GM21526 (cell line): ENCODE measurements around the gene OR8G5.
"Not testable (repeated sequence)": the region's sequence is repeated elsewhere in the genome, so short reads cannot be mapped to it uniquely, and the experiment has no call there.

Experiments used
- ATAC-seq: cut with Tn5 transposase; IDR thresholded peaks from one replicate; pipeline ENCODE4 v1.9.1; 2021; ENCODE audit warnings: moderate library complexity; ENCODE audit not compliant: unreplicated experiment, low FRiP score

Gene OR8G5

GRCh38 chr11:124256076-124256475 is at the start of gene OR8G5:
OR8G5 (plus strand) TSS chr11:124256376; CDS start chr11:124264932, 8,556 bp downstream.
- ATAC-seq = no peak

DNA sequence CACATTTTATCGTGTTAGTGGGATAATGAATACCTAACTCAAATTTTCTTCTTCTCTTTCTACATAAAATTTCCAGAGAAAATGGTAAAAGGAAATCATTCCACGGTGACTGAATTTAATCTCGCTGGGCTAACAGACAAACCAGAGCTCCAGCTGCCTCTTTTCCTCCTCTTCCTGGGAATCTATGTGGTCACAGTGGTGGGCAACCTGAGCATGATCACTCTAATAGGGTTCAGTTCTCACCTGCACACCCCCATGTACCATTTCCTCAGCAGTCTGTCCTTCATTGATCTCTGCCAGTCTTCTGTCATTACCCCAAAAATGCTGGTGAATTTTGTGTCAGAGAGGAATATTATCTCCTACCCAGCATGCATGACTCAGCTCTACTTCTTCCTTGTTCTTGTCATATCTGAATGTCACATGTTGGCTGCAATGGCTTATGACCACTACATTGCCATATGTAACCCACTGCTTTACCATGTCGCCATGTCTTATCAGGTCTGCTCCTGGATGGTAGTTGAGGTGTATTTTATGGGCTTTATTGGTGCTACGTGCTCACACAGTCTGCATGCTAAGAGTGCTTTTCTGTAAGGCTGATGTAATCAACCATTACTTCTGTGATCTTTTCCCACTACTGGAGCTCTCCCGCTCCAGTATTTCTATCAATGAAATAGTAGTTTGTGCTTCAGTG is 48.9 kb upstream of the OR8G5 start:
- ATAC-seq = no peak

DNA sequence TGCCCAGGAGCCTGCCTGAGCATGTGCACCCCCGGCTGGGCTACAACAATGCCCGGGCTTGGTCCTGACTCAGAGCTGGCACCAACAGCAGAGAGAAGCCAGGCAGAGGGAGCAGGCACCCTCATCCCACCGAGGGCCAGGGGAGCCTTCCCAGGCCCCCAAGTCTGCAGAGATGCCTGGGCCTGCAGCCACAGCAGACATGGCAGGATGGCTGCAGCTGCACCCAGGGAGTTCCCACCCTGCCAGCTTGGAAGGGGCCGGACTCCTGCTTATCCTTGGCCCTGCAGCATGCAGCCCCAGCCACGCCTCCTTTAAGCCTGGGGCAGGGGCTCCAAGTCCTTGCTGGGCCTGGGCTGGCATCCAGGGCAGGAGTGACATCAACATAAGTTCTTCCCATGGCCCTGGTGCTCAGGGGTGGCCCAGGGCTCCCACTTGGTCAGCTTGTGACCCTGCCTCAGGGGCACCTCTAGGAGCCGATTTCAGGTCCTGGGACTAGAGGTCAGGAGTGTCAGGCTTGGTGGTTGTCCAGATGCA is 46.3 kb upstream of the OR8G5 start:
- no peak for ATAC-seq

GRCh38 chr11:124210421-124210820 is 45.8 kb upstream of the OR8G5 start:
- no peak for ATAC-seq

DNA sequence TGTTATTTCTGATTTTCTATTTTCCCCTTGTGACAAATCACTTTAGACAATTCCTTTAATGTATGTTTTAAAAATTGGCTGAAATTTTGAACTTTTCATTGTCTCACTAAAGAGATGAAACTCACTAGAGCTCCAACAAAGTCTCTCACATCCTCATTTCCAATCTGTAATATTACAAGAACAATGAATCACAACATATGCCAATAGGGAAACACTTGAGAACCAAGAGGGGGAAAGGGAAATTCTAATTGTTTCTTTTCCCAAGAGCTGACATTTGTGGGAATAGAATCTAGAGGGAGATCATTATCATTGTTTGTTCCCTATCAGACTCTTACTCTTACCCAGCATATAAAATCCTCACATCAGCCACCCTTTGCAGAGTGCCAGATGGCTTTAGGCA is 44.9 kb upstream of the OR8G5 start:
- no peak for ATAC-seq

DNA sequence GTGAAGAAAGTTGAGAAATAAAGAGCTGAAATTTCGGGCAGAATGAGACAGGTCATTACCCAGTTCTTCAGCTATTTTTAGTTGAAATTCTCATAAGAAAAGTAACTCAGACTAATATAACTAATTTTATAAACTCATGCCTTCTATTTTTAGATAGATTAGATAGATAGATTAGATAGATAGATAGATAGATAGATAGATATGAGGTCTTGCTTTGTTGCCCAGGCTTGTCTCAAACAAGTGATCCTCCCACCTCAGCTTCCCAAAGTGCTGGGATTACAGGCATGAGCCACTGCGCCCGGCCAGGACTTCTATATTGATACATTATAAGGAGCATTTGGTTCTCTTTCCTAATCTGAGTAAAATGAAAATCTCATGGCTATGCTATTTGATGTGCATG is 42.1 kb upstream of the OR8G5 start:
- no peak for ATAC-seq

DNA sequence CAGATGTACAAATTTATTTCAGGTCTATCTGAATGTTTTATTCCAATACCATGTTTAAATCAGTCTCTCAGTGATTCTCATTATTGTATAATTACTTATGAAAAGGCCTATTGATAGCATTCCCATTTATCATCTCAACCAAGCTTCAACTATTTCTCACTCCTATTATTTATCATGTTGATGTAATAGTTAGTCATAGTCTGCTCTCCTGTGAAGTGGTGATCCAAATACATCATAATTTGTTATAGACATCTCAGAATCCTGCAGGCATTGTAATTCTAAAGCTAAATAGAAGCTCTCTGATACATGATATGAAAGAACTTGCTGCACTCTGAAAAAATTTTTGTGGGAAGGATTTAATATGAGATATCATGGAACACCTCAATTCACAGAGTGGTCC is 37.0 kb upstream of the OR8G5 start:
- no peak for ATAC-seq

DNA sequence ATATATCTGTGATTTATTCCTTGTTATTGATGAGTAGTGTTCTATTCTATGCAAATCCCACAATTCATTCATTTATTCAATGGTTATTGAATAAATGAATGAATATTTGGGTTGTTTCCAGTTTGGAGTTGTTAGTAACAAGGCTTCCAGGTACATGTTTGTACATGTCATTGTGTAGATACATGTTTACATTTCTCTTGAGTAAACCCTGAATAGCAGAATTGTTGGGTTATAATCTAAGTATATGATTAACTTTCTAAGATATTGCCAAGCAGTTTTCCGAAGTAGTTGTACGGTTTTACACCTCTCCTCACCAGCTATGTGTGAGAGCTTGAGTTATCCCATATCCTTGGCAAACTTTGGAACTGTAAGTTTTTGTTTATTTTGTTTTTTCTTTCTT is 33.8 kb upstream of the OR8G5 start:
- ATAC-seq = no peak

- ATAC-seq = not testable (repeated sequence)
Measured at GRCh38 chr11:124224618-124225423, 31.4 kb upstream of the OR8G5 start.

- ATAC-seq = no peak
Measured at GRCh38 chr11:124225471-124225870, 30.7 kb upstream of the OR8G5 start.

DNA sequence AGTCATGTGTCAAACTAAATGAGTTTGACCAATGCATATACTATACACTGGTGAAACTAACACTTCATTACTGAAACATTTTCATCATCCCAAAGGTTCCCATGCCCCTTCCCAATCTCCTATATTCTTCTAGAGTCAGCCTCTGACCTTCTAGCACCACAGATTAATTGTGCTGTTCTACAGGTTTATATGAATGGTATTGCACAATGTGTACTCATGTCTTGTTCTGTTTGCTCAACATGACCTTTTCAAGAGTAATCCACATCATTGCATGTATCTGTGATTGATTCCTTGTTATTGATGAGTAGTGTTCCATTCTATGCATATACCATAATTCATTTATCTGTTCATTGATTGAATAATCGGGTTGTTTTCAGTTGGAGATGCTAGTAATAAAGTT is 22.8 kb upstream of the OR8G5 start:
- no peak for ATAC-seq

DNA sequence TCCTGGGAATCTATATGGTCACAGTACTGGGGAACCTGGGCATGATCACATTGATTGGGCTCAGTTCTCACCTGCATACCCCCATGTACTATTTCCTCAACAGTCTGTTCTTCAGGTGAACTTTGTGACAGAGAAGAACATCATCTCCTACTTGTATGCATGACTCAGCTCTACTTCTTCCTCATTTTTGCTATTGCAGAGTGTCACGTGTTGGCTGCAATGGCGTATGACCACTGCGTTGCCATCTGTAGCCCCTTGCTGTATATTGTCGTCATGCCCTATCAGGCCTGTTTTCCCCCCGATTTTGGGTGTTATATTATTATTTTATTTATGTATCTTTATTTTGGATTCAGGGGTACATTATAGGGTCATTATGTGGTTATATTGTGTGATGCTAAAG is 17.7 kb upstream of the OR8G5 start:
- no peak for ATAC-seq

DNA sequence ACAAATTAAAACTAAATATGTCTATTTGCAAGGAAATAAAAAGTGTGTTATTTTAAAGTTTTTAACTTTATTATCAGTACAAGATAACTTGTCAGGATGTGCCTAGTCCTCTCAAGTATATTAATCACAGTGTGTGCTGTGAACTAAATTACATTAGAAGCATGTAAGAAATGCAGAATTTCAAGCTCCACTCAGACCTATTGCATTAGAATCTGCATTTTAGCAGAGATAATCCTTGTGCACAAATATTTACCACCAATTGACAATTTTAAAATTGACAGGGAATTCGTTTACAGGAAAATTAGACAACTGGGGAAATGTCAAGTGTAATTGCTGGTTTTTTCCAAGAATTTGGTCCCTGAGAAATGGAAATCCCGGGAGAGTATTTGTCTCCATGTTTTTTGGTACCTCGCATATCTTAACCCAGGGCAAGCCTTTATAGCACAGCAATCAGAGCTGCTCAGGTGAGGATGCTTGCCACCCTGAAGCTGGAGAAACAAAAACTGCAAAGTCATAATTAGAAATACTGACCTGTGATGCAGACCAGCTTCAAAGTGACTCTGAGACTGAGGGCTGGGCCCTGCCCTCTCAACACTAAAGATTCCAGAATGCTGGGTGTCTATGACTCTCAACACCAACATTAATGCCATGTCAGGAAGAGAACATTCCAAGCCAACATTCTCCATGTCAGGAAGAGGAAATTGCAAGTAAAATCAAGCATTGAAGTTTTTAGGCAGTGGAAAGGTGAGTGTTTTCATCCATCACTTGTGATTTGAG is 15.4 kb upstream of the OR8G5 start, which contains the start of gene OR8G1:
Gene OR8G1 (plus strand): TSS at position 475 of the 777 bp plus-strand sequence. CDS start 8,581 bp downstream, outside the sequence.
- no peak for ATAC-seq

DNA sequence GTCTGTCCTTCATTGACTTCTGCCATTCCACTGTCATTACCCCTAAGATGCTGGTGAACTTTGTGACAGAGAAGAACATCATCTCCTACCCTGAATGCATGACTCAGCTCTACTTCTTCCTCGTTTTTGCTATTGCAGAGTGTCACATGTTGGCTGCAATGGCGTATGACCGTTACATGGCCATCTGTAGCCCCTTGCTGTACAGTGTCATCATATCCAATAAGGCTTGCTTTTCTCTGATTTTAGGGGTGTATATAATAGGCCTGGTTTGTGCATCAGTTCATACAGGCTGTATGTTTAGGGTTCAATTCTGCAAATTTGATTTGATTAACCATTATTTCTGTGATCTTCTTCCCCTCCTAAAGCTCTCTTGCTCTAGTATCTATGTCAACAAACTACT is 6.3 kb upstream of the OR8G5 start:
- ATAC-seq = not testable (repeated sequence)

GRCh38 chr11:124265041-124265440 is 8.9 kb downstream of the OR8G5 start:
- ATAC-seq = not testable (repeated sequence)

GRCh38 chr11:124270886-124271285 is 14.7 kb downstream of the OR8G5 start:
- not testable (repeated sequence) for ATAC-seq

GRCh38 chr11:124274000-124274399 is 17.8 kb downstream of the OR8G5 start:
- no peak for ATAC-seq

DNA sequence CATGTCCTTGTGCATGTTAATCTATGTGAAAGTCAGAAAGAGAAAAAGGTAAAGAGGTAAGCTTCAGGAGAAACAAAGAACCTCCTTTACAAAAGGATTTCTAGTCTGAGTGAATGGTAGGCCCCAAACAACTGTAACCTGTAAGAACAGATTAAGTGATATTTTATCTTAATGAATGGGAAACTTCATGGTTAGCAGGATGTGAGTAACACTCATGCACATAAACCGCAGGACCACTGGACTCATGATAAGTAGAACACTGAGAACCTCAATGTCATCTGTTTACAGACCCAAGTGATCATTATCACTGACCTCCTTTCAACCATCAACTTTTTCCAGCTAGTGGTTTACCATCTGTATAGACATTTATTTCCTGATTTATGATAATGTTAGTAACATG is 19.9 kb downstream of the OR8G5 start:
- no peak for ATAC-seq

- no peak for ATAC-seq
Measured at GRCh38 chr11:124277207-124277606, 21.0 kb downstream of the OR8G5 start.

- no peak for ATAC-seq
Measured at GRCh38 chr11:124277804-124278203, 21.6 kb downstream of the OR8G5 start.

DNA sequence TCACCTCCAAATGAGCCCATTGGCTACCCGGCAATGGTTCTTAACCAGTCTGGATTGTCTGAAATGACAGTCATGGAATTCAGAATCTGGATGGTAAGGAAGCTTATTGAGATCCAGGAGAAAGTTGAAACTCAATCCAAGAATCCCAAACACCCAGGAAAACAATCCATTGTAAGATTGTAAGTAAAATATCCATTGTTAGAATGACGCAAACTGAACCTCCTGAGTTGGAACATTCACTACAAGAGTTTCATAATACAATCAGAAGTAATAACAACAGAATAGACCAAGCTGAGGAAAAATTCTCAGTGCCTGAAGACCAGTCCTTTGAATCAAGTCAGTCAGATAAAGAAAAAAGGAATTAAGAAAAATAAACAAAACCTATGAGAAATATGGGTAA is 22.1 kb downstream of the OR8G5 start:
- no peak for ATAC-seq
